Measurements from ENCODE around the gene PPP3CA. TPM values are rescaled to one million over a fixed set of nuclear protein-coding genes. Genes with fewer than 3 reads are reported as not detected.

Gene PPP3CA
- total and polyA plus RNA-seq, 2 donors from 2014 or later: 6.9 to 31.5 TPM

DNA sequence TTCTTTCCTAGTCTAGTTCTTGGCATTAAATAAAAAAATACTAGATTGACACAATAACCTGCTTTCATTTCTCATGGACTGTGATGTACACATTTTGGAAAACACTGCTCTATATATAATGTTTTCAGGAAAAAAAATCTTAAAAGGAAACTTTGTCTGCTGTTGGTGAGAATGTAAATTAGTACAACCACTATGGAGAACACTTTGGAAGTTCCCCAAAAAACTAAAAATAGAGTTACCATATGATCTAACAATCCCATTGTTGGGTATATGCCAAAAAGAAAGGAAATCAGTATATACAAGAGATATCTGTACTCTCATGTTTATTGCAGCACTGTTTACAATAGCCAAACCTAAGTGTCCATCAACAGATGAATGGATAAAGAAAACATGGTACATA is 202.3 kb downstream of the PPP3CA start:
- TF ChIP-seq, protein P1, sequence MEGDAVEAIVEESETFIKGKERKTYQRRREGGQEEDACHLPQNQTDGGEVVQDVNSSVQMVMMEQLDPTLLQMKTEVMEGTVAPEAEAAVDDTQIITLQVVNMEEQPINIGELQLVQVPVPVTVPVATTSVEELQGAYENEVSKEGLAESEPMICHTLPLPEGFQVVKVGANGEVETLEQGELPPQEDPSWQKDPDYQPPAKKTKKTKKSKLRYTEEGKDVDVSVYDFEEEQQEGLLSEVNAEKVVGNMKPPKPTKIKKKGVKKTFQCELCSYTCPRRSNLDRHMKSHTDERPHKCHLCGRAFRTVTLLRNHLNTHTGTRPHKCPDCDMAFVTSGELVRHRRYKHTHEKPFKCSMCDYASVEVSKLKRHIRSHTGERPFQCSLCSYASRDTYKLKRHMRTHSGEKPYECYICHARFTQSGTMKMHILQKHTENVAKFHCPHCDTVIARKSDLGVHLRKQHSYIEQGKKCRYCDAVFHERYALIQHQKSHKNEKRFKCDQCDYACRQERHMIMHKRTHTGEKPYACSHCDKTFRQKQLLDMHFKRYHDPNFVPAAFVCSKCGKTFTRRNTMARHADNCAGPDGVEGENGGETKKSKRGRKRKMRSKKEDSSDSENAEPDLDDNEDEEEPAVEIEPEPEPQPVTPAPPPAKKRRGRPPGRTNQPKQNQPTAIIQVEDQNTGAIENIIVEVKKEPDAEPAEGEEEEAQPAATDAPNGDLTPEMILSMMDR (IDR thresholded peaks at IDR 0.05; ENCODE audit: borderline replicate concordance, extremely low read depth, insufficient read depth): no peak
- H3K9ac ChIP-seq (ENCODE audit: low read length in 3 of 3): no peak overlapping the region
- no peak overlapping the region for H3K27ac ChIP-seq (ENCODE audit: low read depth in 2 of 2, low read length in 2 of 2)
- H3K27me3 ChIP-seq (ENCODE audit: control insufficient read depth, insufficient read depth, low read length): no peaks in the 10 kb centered on the region
- no peaks in the 10 kb centered on the region for H3K36me3 ChIP-seq (ENCODE audit: control insufficient read depth in 2 of 3, insufficient read depth in 3 of 3, low read length in 3 of 3)
- no peak overlapping the region for H3K4me3 ChIP-seq (ENCODE audit: low read length in 3 of 3)
- DNase-seq (no peak), FAIRE-seq (no peak)
- intact Hi-C loops (cut with DNase I): no loop called here
- no peaks in the 10 kb centered on the region for H3K9me3 ChIP-seq (ENCODE audit: control insufficient read depth in 2 of 3, insufficient read depth in 1 of 3, low read length in 3 of 3)
- peaks cover 0 to 3% (median 0%) of the 10 kb centered on the region in 3 donors for H3K4me1 ChIP-seq (ENCODE audit: control insufficient read depth in 2 of 3, insufficient read depth in 2 of 3, low read depth in 1 of 3, low read length in 3 of 3)

DNA sequence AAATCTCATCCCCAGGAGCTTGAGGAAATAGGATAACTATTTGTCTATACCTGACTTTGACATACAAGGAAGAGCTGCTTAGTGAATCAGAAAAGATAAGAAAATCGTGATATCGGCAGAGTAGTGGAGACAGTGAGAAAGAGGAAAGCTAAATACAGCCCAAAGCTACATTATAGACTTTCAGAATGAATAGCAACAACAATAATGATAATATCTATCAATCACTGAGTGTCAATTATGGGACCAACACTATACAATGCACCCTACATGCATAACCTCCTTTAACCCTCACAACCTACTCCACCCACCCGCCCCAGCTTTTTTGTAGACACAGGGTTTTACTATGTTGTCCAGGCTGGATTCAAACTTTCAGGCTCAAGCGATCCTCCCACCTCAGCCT is 205.1 kb downstream of the PPP3CA start:
- TF ChIP-seq, protein P1 (IDR thresholded peaks at IDR 0.05; ENCODE audit: borderline replicate concordance, extremely low read depth, insufficient read depth): no peak
- H3K36me3 ChIP-seq (ENCODE audit: control insufficient read depth in 2 of 3, insufficient read depth in 3 of 3, low read length in 3 of 3): no peaks in the 10 kb centered on the region
- no peak overlapping the region for H3K27ac ChIP-seq (ENCODE audit: low read depth in 2 of 2, low read length in 2 of 2)
- H3K9me3 ChIP-seq (ENCODE audit: control insufficient read depth in 2 of 3, insufficient read depth in 1 of 3, low read length in 3 of 3): no peaks in the 10 kb centered on the region
- no peak overlapping the region for H3K4me3 ChIP-seq (ENCODE audit: low read length in 3 of 3)
- FAIRE-seq: no peak
- no peaks in the 10 kb centered on the region for H3K27me3 ChIP-seq (ENCODE audit: control insufficient read depth, insufficient read depth, low read length)
- DNase-seq: no peak
- H3K9ac ChIP-seq (ENCODE audit: low read length in 3 of 3): no peak overlapping the region
- peaks cover 0 to 2% (median 0%) of the 10 kb centered on the region in 3 donors for H3K4me1 ChIP-seq (ENCODE audit: control insufficient read depth in 2 of 3, insufficient read depth in 2 of 3, low read depth in 1 of 3, low read length in 3 of 3)
- intact Hi-C loops (cut with DNase I): no loop called here

DNA sequence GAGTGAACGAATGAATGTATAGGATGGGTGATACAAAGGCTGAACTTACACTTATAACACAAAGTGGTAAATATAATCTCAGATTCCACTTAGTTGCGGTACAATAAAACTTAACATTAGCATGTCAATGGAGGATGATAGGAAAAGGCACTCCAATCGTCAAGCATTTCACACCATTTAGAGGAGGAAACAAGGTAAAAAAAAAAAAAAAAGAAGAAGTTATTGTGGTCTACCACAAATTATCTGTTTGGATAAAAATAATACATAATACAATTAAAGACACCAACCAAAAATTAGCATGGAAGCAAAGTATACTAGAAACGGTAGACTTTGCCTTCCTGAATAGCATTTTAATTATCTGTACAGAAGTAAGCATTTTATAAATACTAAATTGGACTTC is 205.5 kb downstream of the PPP3CA start:
- Histone ChIP-seq H3K4me3 (ENCODE audit: low read length in 3 of 3) (no peak overlapping the region), H3K4me1 (ENCODE audit: control insufficient read depth in 2 of 3, insufficient read depth in 2 of 3, low read depth in 1 of 3, low read length in 3 of 3) (peaks cover 0 to 2% (median 0%) of the 10 kb centered on the region in 3 donors), H3K27ac (ENCODE audit: low read depth in 2 of 2, low read length in 2 of 2) (no peak overlapping the region), H3K27me3 (ENCODE audit: control insufficient read depth, insufficient read depth, low read length) (no peaks in the 10 kb centered on the region), H3K9ac (ENCODE audit: low read length in 3 of 3) (no peak overlapping the region), H3K9me3 (ENCODE audit: control insufficient read depth in 2 of 3, insufficient read depth in 1 of 3, low read length in 3 of 3) (no peaks in the 10 kb centered on the region), H3K36me3 (ENCODE audit: control insufficient read depth in 2 of 3, insufficient read depth in 3 of 3, low read length in 3 of 3) (no peaks in the 10 kb centered on the region)
- intact Hi-C loops (cut with DNase I): no loop called here
- no peak for DNase-seq
- FAIRE-seq: no peak
- TF ChIP-seq, protein P1 (IDR thresholded peaks at IDR 0.05; ENCODE audit: borderline replicate concordance, extremely low read depth, insufficient read depth): no peak

DNA sequence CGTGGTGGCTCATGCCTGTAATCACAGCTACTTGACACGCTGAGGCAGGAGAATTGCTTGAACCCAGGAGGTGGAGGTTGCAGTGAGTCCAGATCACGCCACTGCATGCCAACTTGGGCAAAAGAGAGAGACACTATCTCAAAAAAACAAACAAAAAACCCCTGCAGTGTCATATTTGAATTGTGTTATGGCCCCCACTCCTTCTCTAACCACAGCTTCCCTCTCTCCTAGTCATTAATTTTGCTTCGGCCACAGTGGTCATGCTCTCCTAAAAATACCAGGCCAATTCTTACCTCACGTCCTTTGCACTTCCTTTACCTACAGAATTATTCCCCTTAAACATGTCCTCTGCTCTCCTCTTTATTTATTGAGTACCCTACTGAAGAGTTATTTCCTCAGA is 206.1 kb downstream of the PPP3CA start:
- peaks cover 0 to 2% (median 0%) of the 10 kb centered on the region in 3 donors for H3K4me1 ChIP-seq (ENCODE audit: control insufficient read depth in 2 of 3, insufficient read depth in 2 of 3, low read depth in 1 of 3, low read length in 3 of 3)
- TF ChIP-seq, protein P1 (IDR thresholded peaks at IDR 0.05; ENCODE audit: borderline replicate concordance, extremely low read depth, insufficient read depth): no peak
- no peak for DNase-seq
- no peaks in the 10 kb centered on the region for H3K27me3 ChIP-seq (ENCODE audit: control insufficient read depth, insufficient read depth, low read length)
- no peak overlapping the region for H3K27ac ChIP-seq (ENCODE audit: low read depth in 2 of 2, low read length in 2 of 2)
- no peaks in the 10 kb centered on the region for H3K9me3 ChIP-seq (ENCODE audit: control insufficient read depth in 2 of 3, insufficient read depth in 1 of 3, low read length in 3 of 3)
- H3K9ac ChIP-seq (ENCODE audit: low read length in 3 of 3): no peak overlapping the region
- FAIRE-seq: no peak
- no peaks in the 10 kb centered on the region for H3K36me3 ChIP-seq (ENCODE audit: control insufficient read depth in 2 of 3, insufficient read depth in 3 of 3, low read length in 3 of 3)
- intact Hi-C loops (cut with DNase I): no loop called here
- H3K4me3 ChIP-seq (ENCODE audit: low read length in 3 of 3): no peak overlapping the region
